Measurements from ENCODE around the gene NRROS. TPM values are rescaled to one million over a fixed set of nuclear protein-coding genes. Genes with fewer than 3 reads are reported as not detected.

The NRROS gene
- total RNA-seq, 4 donors from 2014 or later = 2.5 to 3.7 TPM; not detected in 2

GRCh38 chr3:196677931-196678330, 38.4 kb downstream of the NRROS start:
- Histone ChIP-seq H3K36me3 (no peaks in the 10 kb centered on the region), H3K4me3 (no peak overlapping the region), H3K4me1 (no peaks in the 10 kb centered on the region), H3K27ac (no peak overlapping the region), H3K27me3 (no peaks in the 10 kb centered on the region), H3K9me3 (no peaks in the 10 kb centered on the region)
- TF ChIP-seq EP300 (IDR thresholded peaks at IDR 0.05; ENCODE audit: low read depth) (no peak), CTCF (IDR thresholded peaks at IDR 0.05) (no peak), POLR2AphosphoS5 (IDR thresholded peaks at IDR 0.05) (no peak), POLR2A (IDR thresholded peaks at IDR 0.05) (no peak)
- no peak for DNase-seq
- WGBS, 2 donors (ENCODE audit: low coverage in 1 of 2) = 50 to 69% methylated on average over 1 of the region's 1 CpG
- intact Hi-C loops (cut with DNase I; ENCODE audit: low total_unique reads) (no loop called here), in situ Hi-C loops (cut with MboI; ENCODE audit: low pct_ligation_motif_present in 1 of 4, low pct_unique_long_range_greater_than_20kb in 1 of 4, low sequenced_read_pairs in 3 of 4) (no loop called here)

GRCh38 chr3:196684548-196685407, 45.3 kb downstream of the NRROS start:
- TF ChIP-seq POLR2AphosphoS5 (IDR thresholded peaks at IDR 0.05) (no peak), CTCF (IDR thresholded peaks at IDR 0.05) (peak; percentile 88 to 94 (median 91))
- no peak overlapping the region for H3K4me3 ChIP-seq
- H3K27me3 ChIP-seq = no peaks in the 10 kb centered on the region
- H3K36me3 ChIP-seq = no peaks in the 10 kb centered on the region
- peaks cover 0 to 9% (median 2%) of the 10 kb centered on the region in 4 donors for H3K4me1 ChIP-seq
- WGBS, 2 donors (ENCODE audit: low coverage in 1 of 2) = 32 to 38% methylated on average over 19 to 24 of the region's 24 CpGs
- peak; percentile 71 for DNase-seq
- intact Hi-C loops (cut with DNase I; ENCODE audit: low total_unique reads) (loop anchor here (1.0 kb wide), 1 partner anchor 75 kb away; no protein-coding TSS in a partner anchor), in situ Hi-C loops (cut with MboI; ENCODE audit: low pct_ligation_motif_present in 1 of 4, low pct_unique_long_range_greater_than_20kb in 1 of 4, low sequenced_read_pairs in 3 of 4) (loop anchor here (5.0 to 10.0 kb wide), 2 partner anchors 77 to 80 kb away; no protein-coding TSS in a partner anchor)
- no peaks in the 10 kb centered on the region for H3K9me3 ChIP-seq
- H3K27ac ChIP-seq = no peak overlapping the region

- Histone ChIP-seq H3K9me3 (no peaks in the 10 kb centered on the region), H3K27me3 (no peaks in the 10 kb centered on the region), H3K4me3 (no peak overlapping the region), H3K4me1 (peaks cover 0 to 9% (median 2%) of the 10 kb centered on the region in 4 donors), H3K27ac (no peak overlapping the region), H3K36me3 (no peaks in the 10 kb centered on the region)
- intact Hi-C loops (cut with DNase I; ENCODE audit: low total_unique reads) (no loop called here), in situ Hi-C loops (cut with MboI; ENCODE audit: low pct_ligation_motif_present in 1 of 4, low pct_unique_long_range_greater_than_20kb in 1 of 4, low sequenced_read_pairs in 3 of 4) (loop anchor here in 2 of 4 donors (5.0 to 10.0 kb wide), 2 partner anchors 79 to 82 kb away; no protein-coding TSS in a partner anchor)
- DNase-seq = no peak
- TF ChIP-seq POLR2AphosphoS5 (IDR thresholded peaks at IDR 0.05) (no peak), CTCF (IDR thresholded peaks at IDR 0.05) (no peak), EP300 (IDR thresholded peaks at IDR 0.05; ENCODE audit: low read depth) (no peak), POLR2A (IDR thresholded peaks at IDR 0.05) (no peak)
- WGBS, 2 donors (ENCODE audit: low coverage in 1 of 2) = 74% methylated on average over 2 of the region's 2 CpGs; no CpG with 5 or more reads in 1 of the 2 donors
These were observed 46.9 kb downstream of the NRROS start for GRCh38 chr3:196686436-196686835.

GRCh38 chr3:196688349-196688748, 48.9 kb downstream of the NRROS start:
- in situ Hi-C loops (cut with MboI; ENCODE audit: low pct_ligation_motif_present in 1 of 4, low pct_unique_long_range_greater_than_20kb in 1 of 4, low sequenced_read_pairs in 3 of 4) (loop anchor here in 2 of 4 donors (5.0 to 10.0 kb wide), 2 partner anchors 81 to 84 kb away; no protein-coding TSS in a partner anchor), intact Hi-C loops (cut with DNase I; ENCODE audit: low total_unique reads) (no loop called here)
- peaks cover 0 to 9% (median 2%) of the 10 kb centered on the region in 4 donors for H3K4me1 ChIP-seq
- H3K36me3 ChIP-seq = no peaks in the 10 kb centered on the region
- H3K9me3 ChIP-seq = no peaks in the 10 kb centered on the region
- peak; percentile 15 for DNase-seq
- H3K27me3 ChIP-seq = no peaks in the 10 kb centered on the region
- peak overlapping the region in 1 of 4 donors; percentile 46 for H3K27ac ChIP-seq
- TF ChIP-seq POLR2AphosphoS5 (IDR thresholded peaks at IDR 0.05) (no peak), EP300 (IDR thresholded peaks at IDR 0.05; ENCODE audit: low read depth) (no peak), POLR2A (IDR thresholded peaks at IDR 0.05) (no peak), CTCF (IDR thresholded peaks at IDR 0.05) (no peak)
- 47% methylated on average over 5 of the region's 5 CpGs; no CpG with 5 or more reads in 1 of the 2 donors for WGBS, 2 donors (ENCODE audit: low coverage in 1 of 2)
- no peak overlapping the region for H3K4me3 ChIP-seq
